ENCODE measurements around the gene SLC38A11. TPM values are rescaled to one million over a fixed set of nuclear protein-coding genes. Genes with fewer than 3 reads are reported as not detected.

SLC38A11 gene
- polyA plus RNA-seq, 3 donors, result 0.07 TPM; not detected in 2

- Histone ChIP-seq H3K4me3 (replicated peaks in 1 of 3; ENCODE audit: low read depth in 2 of 3, low read length in 3 of 3) (no peak overlapping the region), H3K79me2 (ENCODE audit: insufficient read depth, low read length) (no peaks in the 10 kb centered on the region), H3K9ac (ENCODE audit: insufficient read depth, low read length, poor library complexity, severe bottlenecking) (no peak overlapping the region), H3K4me2 (replicated peaks; ENCODE audit: extremely low read depth, low read length, poor library complexity, severe bottlenecking) (no peak overlapping the region), H3K27ac (ENCODE audit: low read depth in 1 of 2, low read length in 2 of 2) (no peak overlapping the region), H3K27me3 (ENCODE audit: control insufficient read depth in 2 of 2, insufficient read depth in 2 of 2, low read length in 2 of 2) (no peaks in the 10 kb centered on the region), H3K4me1 (ENCODE audit: control insufficient read depth in 1 of 2, insufficient read depth in 2 of 2, low read length in 2 of 2) (no peaks in the 10 kb centered on the region), H2AFZ (ENCODE audit: insufficient read depth, low read depth, low read length, poor library complexity, severe bottlenecking) (peak overlapping the region; percentile 4), H3K36me3 (replicated peaks in 1 of 2; ENCODE audit: control insufficient read depth in 1 of 2, insufficient read depth in 2 of 2, low read length in 2 of 2) (no peaks in the 10 kb centered on the region), H3K9me3 (replicated peaks in 1 of 2; ENCODE audit: control insufficient read depth in 1 of 2, insufficient read depth in 1 of 2, low read length in 2 of 2) (no peaks in the 10 kb centered on the region), H4K20me1 (ENCODE audit: insufficient read depth, low read length) (no peaks in the 10 kb centered on the region)
- Mint-ChIP-seq H3K9me3 (peaks cover 0 to 3% (median 0%) of the 10 kb centered on the region in 7 donors), H3K4me1 (peaks cover 6% of the 10 kb centered on the region), H3K27me3 (ENCODE audit: low read depth in 3 of 3) (peaks cover 0 to 4% (median 0%) of the 10 kb centered on the region in 3 donors), H3K27ac (no peak overlapping the region), H3K36me3 (no peaks in the 10 kb centered on the region), H3K4me3 (no peak overlapping the region)
- no peak for DNase-seq
- intact Hi-C loops (cut with micrococcal nuclease), result no loop called here
- no peak for TF ChIP-seq CTCF (IDR thresholded peaks at IDR 0.05)
- WGBS (ENCODE audit: insufficient coverage), result 6% methylated on average over 2 of the region's 4 CpGs
Observed at GRCh38 chr2:164877169-164877568, 78.2 kb downstream of the SLC38A11 start.

GRCh38 chr2:164875334-164876205 lies 79.8 kb downstream of the SLC38A11 start:
- no peak for DNase-seq
- no peaks in the 10 kb centered on the region for H3K27me3 ChIP-seq (ENCODE audit: control insufficient read depth in 2 of 2, insufficient read depth in 2 of 2, low read length in 2 of 2)
- no peak overlapping the region for H3K4me3 Mint-ChIP-seq
- no peaks in the 10 kb centered on the region for H3K36me3 Mint-ChIP-seq
- H3K27me3 Mint-ChIP-seq (ENCODE audit: low read depth in 3 of 3), result peaks cover 0 to 4% (median 0%) of the 10 kb centered on the region in 3 donors
- no peak overlapping the region for H3K27ac ChIP-seq (ENCODE audit: low read depth in 1 of 2, low read length in 2 of 2)
- no peak overlapping the region for H2AFZ ChIP-seq (ENCODE audit: insufficient read depth, low read depth, low read length, poor library complexity, severe bottlenecking)
- no peak for TF ChIP-seq CTCF (IDR thresholded peaks at IDR 0.05)
- H3K9ac ChIP-seq (ENCODE audit: insufficient read depth, low read length, poor library complexity, severe bottlenecking), result no peak overlapping the region
- H3K27ac Mint-ChIP-seq, result no peak overlapping the region
- no peaks in the 10 kb centered on the region for H3K4me1 ChIP-seq (ENCODE audit: control insufficient read depth in 1 of 2, insufficient read depth in 2 of 2, low read length in 2 of 2)
- intact Hi-C loops (cut with micrococcal nuclease), result no loop called here
- 100% methylated on average over 4 of the region's 10 CpGs for WGBS (ENCODE audit: insufficient coverage)
- H4K20me1 ChIP-seq (ENCODE audit: insufficient read depth, low read length), result no peaks in the 10 kb centered on the region
- H3K9me3 Mint-ChIP-seq, result peaks cover 0 to 3% (median 0%) of the 10 kb centered on the region in 7 donors
- H3K4me3 ChIP-seq (replicated peaks in 1 of 3; ENCODE audit: low read depth in 2 of 3, low read length in 3 of 3), result no peak overlapping the region
- H3K4me1 Mint-ChIP-seq, result peaks cover 6% of the 10 kb centered on the region
- H3K4me2 ChIP-seq (replicated peaks; ENCODE audit: extremely low read depth, low read length, poor library complexity, severe bottlenecking), result no peak overlapping the region
- no peaks in the 10 kb centered on the region for H3K36me3 ChIP-seq (replicated peaks in 1 of 2; ENCODE audit: control insufficient read depth in 1 of 2, insufficient read depth in 2 of 2, low read length in 2 of 2)
- H3K9me3 ChIP-seq (replicated peaks in 1 of 2; ENCODE audit: control insufficient read depth in 1 of 2, insufficient read depth in 1 of 2, low read length in 2 of 2), result no peaks in the 10 kb centered on the region
- no peaks in the 10 kb centered on the region for H3K79me2 ChIP-seq (ENCODE audit: insufficient read depth, low read length)
